ENCODE measurements around the gene SLC5A3. TPM values are rescaled to one million over a fixed set of nuclear protein-coding genes. Genes with fewer than 3 reads are reported as not detected.

Gene SLC5A3
- total and polyA plus RNA-seq, 10 of the 15 experiments (the other 5 are each of a cell fraction or from before 2014, with no cell fraction given): 3.3 to 21.4 (median 12.0) TPM

- TF ChIP-seq, protein P1, sequence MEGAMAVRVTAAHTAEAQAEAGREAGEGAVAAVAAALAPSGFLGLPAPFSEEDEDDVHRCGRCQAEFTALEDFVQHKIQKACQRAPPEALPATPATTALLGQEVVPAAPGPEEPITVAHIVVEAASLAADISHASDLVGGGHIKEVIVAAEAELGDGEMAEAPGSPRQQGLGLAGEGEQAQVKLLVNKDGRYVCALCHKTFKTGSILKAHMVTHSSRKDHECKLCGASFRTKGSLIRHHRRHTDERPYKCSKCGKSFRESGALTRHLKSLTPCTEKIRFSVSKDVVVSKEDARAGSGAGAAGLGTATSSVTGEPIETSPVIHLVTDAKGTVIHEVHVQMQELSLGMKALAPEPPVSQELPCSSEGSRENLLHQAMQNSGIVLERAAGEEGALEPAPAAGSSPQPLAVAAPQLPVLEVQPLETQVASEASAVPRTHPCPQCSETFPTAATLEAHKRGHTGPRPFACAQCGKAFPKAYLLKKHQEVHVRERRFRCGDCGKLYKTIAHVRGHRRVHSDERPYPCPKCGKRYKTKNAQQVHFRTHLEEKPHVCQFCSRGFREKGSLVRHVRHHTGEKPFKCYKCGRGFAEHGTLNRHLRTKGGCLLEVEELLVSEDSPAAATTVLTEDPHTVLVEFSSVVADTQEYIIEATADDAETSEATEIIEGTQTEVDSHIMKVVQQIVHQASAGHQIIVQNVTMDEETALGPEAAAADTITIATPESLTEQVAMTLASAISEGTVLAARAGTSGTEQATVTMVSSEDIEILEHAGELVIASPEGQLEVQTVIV (IDR thresholded peaks at IDR 0.05; ENCODE audit: borderline replicate concordance, partially characterized antibody): no peak
- TF ChIP-seq SIN3A (IDR thresholded peaks at IDR 0.05; ENCODE audit: low read depth, low read length) (no peak), CTCF (IDR thresholded peaks at IDR 0.05 in 2 of 3, conservative IDR thresholded peaks at IDR 0.05 in 1 of 3; ENCODE audit: control insufficient read depth in 2 of 3, extremely low read depth in 1 of 3, insufficient read depth in 1 of 3, low read depth in 3 of 3, low read length in 3 of 3) (no peak), IRF5 (IDR thresholded peaks at IDR 0.05; ENCODE audit: borderline replicate concordance) (no peak), ZNF217 (IDR thresholded peaks at IDR 0.05) (peak; percentile 85), ZNF687 (IDR thresholded peaks at IDR 0.05) (no peak), TARDBP (IDR thresholded peaks at IDR 0.05; ENCODE audit: borderline replicate concordance) (no peak), RFX5 (IDR thresholded peaks at IDR 0.05; ENCODE audit: low read depth, low read length) (no peak), KAT2A (conservative IDR thresholded peaks at IDR 0.05; ENCODE audit: control insufficient read depth, low read depth, low read length) (no peak), ZZZ3 (IDR thresholded peaks at IDR 0.05; ENCODE audit: control insufficient read depth, insufficient read length, low read depth) (no peak)
- TF ChIP-seq, protein P2, sequence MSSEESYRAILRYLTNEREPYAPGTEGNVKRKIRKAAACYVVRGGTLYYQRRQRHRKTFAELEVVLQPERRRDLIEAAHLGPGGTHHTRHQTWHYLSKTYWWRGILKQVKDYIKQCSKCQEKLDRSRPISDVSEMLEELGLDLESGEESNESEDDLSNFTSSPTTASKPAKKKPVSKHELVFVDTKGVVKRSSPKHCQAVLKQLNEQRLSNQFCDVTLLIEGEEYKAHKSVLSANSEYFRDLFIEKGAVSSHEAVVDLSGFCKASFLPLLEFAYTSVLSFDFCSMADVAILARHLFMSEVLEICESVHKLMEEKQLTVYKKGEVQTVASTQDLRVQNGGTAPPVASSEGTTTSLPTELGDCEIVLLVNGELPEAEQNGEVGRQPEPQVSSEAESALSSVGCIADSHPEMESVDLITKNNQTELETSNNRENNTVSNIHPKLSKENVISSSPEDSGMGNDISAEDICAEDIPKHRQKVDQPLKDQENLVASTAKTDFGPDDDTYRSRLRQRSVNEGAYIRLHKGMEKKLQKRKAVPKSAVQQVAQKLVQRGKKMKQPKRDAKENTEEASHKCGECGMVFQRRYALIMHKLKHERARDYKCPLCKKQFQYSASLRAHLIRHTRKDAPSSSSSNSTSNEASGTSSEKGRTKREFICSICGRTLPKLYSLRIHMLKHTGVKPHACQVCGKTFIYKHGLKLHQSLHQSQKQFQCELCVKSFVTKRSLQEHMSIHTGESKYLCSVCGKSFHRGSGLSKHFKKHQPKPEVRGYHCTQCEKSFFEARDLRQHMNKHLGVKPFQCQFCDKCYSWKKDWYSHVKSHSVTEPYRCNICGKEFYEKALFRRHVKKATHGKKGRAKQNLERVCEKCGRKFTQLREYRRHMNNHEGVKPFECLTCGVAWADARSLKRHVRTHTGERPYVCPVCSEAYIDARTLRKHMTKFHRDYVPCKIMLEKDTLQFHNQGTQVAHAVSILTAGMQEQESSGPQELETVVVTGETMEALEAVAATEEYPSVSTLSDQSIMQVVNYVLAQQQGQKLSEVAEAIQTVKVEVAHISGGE (CRISPR knock-in tag; IDR thresholded peaks at IDR 0.05): no peak
- TF ChIP-seq, protein P3, sequence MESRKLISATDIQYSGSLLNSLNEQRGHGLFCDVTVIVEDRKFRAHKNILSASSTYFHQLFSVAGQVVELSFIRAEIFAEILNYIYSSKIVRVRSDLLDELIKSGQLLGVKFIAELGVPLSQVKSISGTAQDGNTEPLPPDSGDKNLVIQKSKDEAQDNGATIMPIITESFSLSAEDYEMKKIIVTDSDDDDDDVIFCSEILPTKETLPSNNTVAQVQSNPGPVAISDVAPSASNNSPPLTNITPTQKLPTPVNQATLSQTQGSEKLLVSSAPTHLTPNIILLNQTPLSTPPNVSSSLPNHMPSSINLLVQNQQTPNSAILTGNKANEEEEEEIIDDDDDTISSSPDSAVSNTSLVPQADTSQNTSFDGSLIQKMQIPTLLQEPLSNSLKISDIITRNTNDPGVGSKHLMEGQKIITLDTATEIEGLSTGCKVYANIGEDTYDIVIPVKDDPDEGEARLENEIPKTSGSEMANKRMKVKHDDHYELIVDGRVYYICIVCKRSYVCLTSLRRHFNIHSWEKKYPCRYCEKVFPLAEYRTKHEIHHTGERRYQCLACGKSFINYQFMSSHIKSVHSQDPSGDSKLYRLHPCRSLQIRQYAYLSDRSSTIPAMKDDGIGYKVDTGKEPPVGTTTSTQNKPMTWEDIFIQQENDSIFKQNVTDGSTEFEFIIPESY (IDR thresholded peaks at IDR 0.05): no peak
These were observed 26.5 kb upstream of the SLC5A3 start (continued) for GRCh38 chr21:34046917-34047316.
